Activated B cell treated with CpG ODN at 0.5 μM for 24 hours (primary cell): ENCODE results near the gene SH3GL3. TPM values are rescaled to one million over a fixed set of nuclear protein-coding genes. Genes with fewer than 3 reads are reported as not detected.

Experiments
- ATAC-seq: fragments of 200-7000 bp; cut with Tn5 transposase; one replicate; pipeline ENCODE4 v1.10.0; 2021; ENCODE audit warnings: low read depth, mild to moderate bottlenecking, moderate library complexity
- CTCF ChIA-PET: fragments of 350-600 bp; sonication (Branson Sonifier 250); formaldehyde crosslinking; loops from one replicate; lab custom pipeline; 2021; ENCODE audit warnings: antibody characterized with exemption; lab: Charles Lee
- POLR2A ChIA-PET: fragments of 350-600 bp; sonication (Branson Sonifier 250); formaldehyde crosslinking; loops from one replicate; lab custom pipeline; 2021; ENCODE audit warnings: antibody characterized with exemption; lab: Charles Lee
- DNase-seq: peaks from one replicate; pipeline ENCODE4 v3.0.0; 2022
- H3K27ac Mint-ChIP-seq: one replicate; pipeline ENCODE4 v1.8.0; 2020; ENCODE audit warnings: mixed read lengths
- H3K27me3 Mint-ChIP-seq: one replicate; pipeline ENCODE4 v1.8.0; 2021; ENCODE audit warnings: mixed read lengths
- H3K36me3 Mint-ChIP-seq: one replicate; pipeline ENCODE4 v1.8.0; 2021; ENCODE audit warnings: low read depth, mixed read lengths
- H3K4me1 Mint-ChIP-seq: one replicate; pipeline ENCODE4 v1.8.0; 2021; ENCODE audit warnings: mixed read lengths
- H3K4me3 Mint-ChIP-seq: one replicate; pipeline ENCODE4 v1.8.0; 2020; ENCODE audit warnings: mild to moderate bottlenecking, mixed read lengths
- H3K9me3 Mint-ChIP-seq: one replicate; pipeline ENCODE4 v1.8.0; 2020; ENCODE audit warnings: mixed read lengths
- CTCF ChIP-seq: fragments of 200-600 bp; IDR thresholded peaks from one replicate; pipeline ENCODE4 v1.8.0; 2022; ENCODE audit warnings: antibody characterized with exemption, mild to moderate bottlenecking
- intact Hi-C: fragments of 100-400 bp; cut with micrococcal nuclease; formaldehyde crosslinking; loops from one replicate; pipeline ENCODE4 v1.15.1; 2024
- total RNA-seq: library from RNA; stranded (reverse); gene quantifications from 2 replicates; pipeline ENCODE4 v1.2.3, GENCODE V29; 2022

The SH3GL3 gene
- total RNA-seq, 1 donor from 2014 or later, result not detected

DNA sequence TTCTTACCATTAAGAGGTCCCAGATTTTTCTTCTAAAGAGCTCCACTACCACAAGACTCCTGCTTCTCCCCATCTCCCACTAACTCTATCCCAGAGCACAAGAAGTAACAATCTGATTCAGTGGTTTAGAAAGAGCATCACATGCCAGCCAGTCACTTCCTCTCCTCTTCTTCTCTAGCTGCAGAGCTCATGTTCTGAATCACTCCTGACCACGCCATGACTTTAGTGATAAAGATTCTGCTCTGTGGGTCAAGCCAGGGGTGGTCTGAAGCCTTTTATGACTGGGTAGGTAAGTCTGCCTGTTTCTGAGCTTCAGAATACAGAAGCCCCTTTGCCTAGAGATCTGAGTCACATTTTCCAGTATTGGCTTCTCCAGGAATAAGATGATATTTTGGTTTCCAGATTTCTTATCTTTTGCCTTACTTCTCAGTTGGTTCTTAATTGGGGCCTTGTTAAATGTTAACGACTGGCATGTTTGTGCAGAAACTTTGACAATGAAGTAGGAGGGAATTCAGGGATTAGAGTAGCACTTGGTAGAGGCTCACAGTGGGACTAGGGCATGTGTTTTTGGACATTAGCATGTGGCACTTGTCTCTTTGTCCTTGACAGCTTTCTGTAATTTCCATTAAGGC is 179.1 kb downstream of the SH3GL3 start:
- DNase-seq (no peak), ATAC-seq (no peak)
- Mint-ChIP-seq H3K27ac (no peak overlapping the region), H3K27me3 (peaks cover 3% of the 10 kb centered on the region), H3K36me3 (no peaks in the 10 kb centered on the region), H3K4me1 (no peaks in the 10 kb centered on the region), H3K4me3 (no peak overlapping the region), H3K9me3 (peaks cover 3% of the 10 kb centered on the region)
- ChIA-PET POLR2A (no interaction called here), CTCF (no interaction called here)
- intact Hi-C loops, result no loop called here
- TF ChIP-seq CTCF, result no peak

GRCh38 chr15:83631534-83631933 is 184.4 kb downstream of the SH3GL3 start:
- intact Hi-C loops, result no loop called here
- H3K27me3 Mint-ChIP-seq, result no peaks in the 10 kb centered on the region
- H3K36me3 Mint-ChIP-seq, result no peaks in the 10 kb centered on the region
- ATAC-seq (no peak), DNase-seq (no peak)
- H3K4me3 Mint-ChIP-seq, result no peak overlapping the region
- H3K9me3 Mint-ChIP-seq, result peaks cover 11% of the 10 kb centered on the region
- H3K4me1 Mint-ChIP-seq, result no peaks in the 10 kb centered on the region
- no peak overlapping the region for H3K27ac Mint-ChIP-seq
- CTCF ChIA-PET, result no interaction called here
- POLR2A ChIA-PET, result no interaction called here
- TF ChIP-seq CTCF, result no peak

DNA sequence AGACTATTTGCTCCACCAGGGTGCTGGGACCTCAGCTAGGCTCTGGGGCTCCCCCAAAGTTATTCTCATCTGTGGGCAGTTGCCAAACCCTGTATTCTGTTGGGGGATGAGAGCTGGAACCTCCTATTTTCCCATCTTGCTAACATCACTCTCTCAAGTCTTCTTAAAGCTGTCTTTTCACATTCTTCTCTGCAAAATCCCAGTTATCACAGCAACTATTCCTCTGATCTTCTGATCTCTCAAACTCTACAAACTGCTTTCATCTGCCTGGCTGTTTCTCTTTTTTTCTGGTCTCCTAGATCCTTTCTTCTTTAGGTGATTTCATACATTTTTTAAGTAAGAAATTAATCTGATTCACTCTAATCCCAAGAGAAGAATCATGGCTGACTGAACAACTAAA is 196.1 kb downstream of the SH3GL3 start:
- H3K27ac Mint-ChIP-seq, result no peak overlapping the region
- H3K36me3 Mint-ChIP-seq, result no peaks in the 10 kb centered on the region
- DNase-seq (no peak), ATAC-seq (no peak)
- TF ChIP-seq CTCF, result no peak
- intact Hi-C loops, result no loop called here
- ChIA-PET POLR2A (no interaction called here), CTCF (no interaction called here)
- no peak overlapping the region for H3K4me3 Mint-ChIP-seq
- H3K27me3 Mint-ChIP-seq, result no peaks in the 10 kb centered on the region
- peaks cover 7% of the 10 kb centered on the region for H3K9me3 Mint-ChIP-seq
- H3K4me1 Mint-ChIP-seq, result no peaks in the 10 kb centered on the region

DNA sequence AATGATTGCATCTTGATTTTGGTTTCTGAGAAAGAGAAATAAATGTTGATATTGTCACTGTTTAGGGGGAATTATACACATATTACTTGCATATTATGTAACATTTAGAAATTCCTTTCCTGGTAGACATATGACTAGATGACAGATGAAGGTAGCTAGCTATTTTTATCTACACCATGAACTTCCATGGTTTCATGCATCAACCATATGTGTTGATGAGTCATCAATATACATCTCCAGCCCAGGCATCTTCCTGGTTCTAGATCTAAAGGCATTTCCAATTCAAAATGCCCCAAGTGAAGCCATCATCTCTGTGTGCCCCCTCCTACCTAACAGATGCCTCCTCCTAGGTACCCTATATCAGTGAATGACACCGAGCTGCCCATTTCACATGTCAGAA is 197.3 kb downstream of the SH3GL3 start:
- ATAC-seq (no peak), DNase-seq (no peak)
- Mint-ChIP-seq H3K27me3 (no peaks in the 10 kb centered on the region), H3K36me3 (no peaks in the 10 kb centered on the region), H3K4me3 (no peak overlapping the region), H3K4me1 (no peaks in the 10 kb centered on the region), H3K27ac (no peak overlapping the region), H3K9me3 (peaks cover 7% of the 10 kb centered on the region)
- ChIA-PET POLR2A (no interaction called here), CTCF (no interaction called here)
- TF ChIP-seq CTCF, result no peak
- intact Hi-C loops, result no loop called here

GRCh38 chr15:83650831-83651230 is 203.7 kb downstream of the SH3GL3 start:
- CTCF ChIA-PET, result no interaction called here
- H3K4me3 Mint-ChIP-seq, result no peak overlapping the region

More at GRCh38 chr15:83650831-83651230, 203.7 kb downstream of the SH3GL3 start:
- ATAC-seq (no peak), DNase-seq (no peak)
- no peaks in the 10 kb centered on the region for H3K36me3 Mint-ChIP-seq
- H3K4me1 Mint-ChIP-seq, result no peaks in the 10 kb centered on the region
- no peak overlapping the region for H3K27ac Mint-ChIP-seq
- no peak for TF ChIP-seq CTCF
- POLR2A ChIA-PET, result no interaction called here
- intact Hi-C loops, result no loop called here
- H3K9me3 Mint-ChIP-seq, result no peaks in the 10 kb centered on the region
- H3K27me3 Mint-ChIP-seq, result peaks cover 17% of the 10 kb centered on the region
